Activated effector memory CD4-positive, alpha-beta T cell treated with Interleukin-2 at 50 U/mL for 16 hours (primary cell): ENCODE data around the gene ARAP2.
"Not testable (repeated sequence)": the region's sequence is repeated elsewhere in the genome, so short reads cannot be mapped to it uniquely, and the experiment has no call there.

Experiments
- DNase-seq: peaks from one replicate; pipeline ENCODE4 v3.0.0-alpha.2; 2020

Gene ARAP2

GRCh38 chr4:36213977-36214376, 30.3 kb downstream of the ARAP2 start:
- DNase-seq: no peak

GRCh38 chr4:36211084-36211483, 33.2 kb downstream of the ARAP2 start:
- no peak for DNase-seq

GRCh38 chr4:36209941-36210649, 34.2 kb downstream of the ARAP2 start:
- DNase-seq: no peak

GRCh38 chr4:36208893-36209473, 35.3 kb downstream of the ARAP2 start:
- peak; percentile 10 for DNase-seq

GRCh38 chr4:36207831-36208520, 36.3 kb downstream of the ARAP2 start:
- no peak for DNase-seq

- DNase-seq: no peak
Measured at GRCh38 chr4:36207367-36207766, 36.9 kb downstream of the ARAP2 start.

- no peak for DNase-seq
Measured at GRCh38 chr4:36206603-36207311, 37.6 kb downstream of the ARAP2 start.

- DNase-seq: no peak
Measured at GRCh38 chr4:36206012-36206411, 38.3 kb downstream of the ARAP2 start.

- no peak for DNase-seq
Measured at GRCh38 chr4:36198861-36199260, 45.5 kb downstream of the ARAP2 start.

GRCh38 chr4:36198068-36198808, 46.1 kb downstream of the ARAP2 start:
- no peak for DNase-seq

- no peak for DNase-seq
Measured at GRCh38 chr4:36197501-36197900, 46.8 kb downstream of the ARAP2 start.

GRCh38 chr4:36196145-36196913, 48.0 kb downstream of the ARAP2 start:
- no peak for DNase-seq

GRCh38 chr4:36192922-36193321, 51.4 kb downstream of the ARAP2 start:
- DNase-seq: no peak

- no peak for DNase-seq
Measured at GRCh38 chr4:36189511-36190226, 54.6 kb downstream of the ARAP2 start.

GRCh38 chr4:36187723-36188333, 56.5 kb downstream of the ARAP2 start:
- no peak for DNase-seq

- no peak for DNase-seq
Measured at GRCh38 chr4:36183665-36184393, 60.5 kb downstream of the ARAP2 start.

GRCh38 chr4:36183232-36183631, 61.1 kb downstream of the ARAP2 start:
- no peak for DNase-seq

GRCh38 chr4:36182315-36182714, 62.0 kb downstream of the ARAP2 start:
- not testable (repeated sequence) for DNase-seq

- DNase-seq: no peak
Measured at GRCh38 chr4:36180206-36180605, 64.1 kb downstream of the ARAP2 start.

- DNase-seq: no peak
Measured at GRCh38 chr4:36178484-36178883, 65.8 kb downstream of the ARAP2 start.
